ENCODE results near the gene KDR.

- TF ChIP-seq EZH2 (IDR thresholded peaks at IDR 0.05; ENCODE audit: borderline replicate concordance) = no peak
- TF ChIP-seq CTCF (IDR thresholded peaks at IDR 0.05; ENCODE audit: poor library complexity) = no peak
Observed at GRCh38 chr4:55089916-55090315, 35.5 kb downstream of the KDR start.
